HG02840 (cell line): ENCODE measurements around the gene PLA2R1.
"Not testable (repeated sequence)": the region's sequence is repeated elsewhere in the genome, so short reads cannot be mapped to it uniquely, and the experiment has no call there.

Experiments used
- ATAC-seq: cut with Tn5 transposase; IDR thresholded peaks from one replicate; pipeline ENCODE4 v1.9.1; 2021; ENCODE audit warnings: mild to moderate bottlenecking, moderate library complexity, moderate number of reproducible peaks; ENCODE audit not compliant: unreplicated experiment, low FRiP score

The PLA2R1 gene

GRCh38 chr2:160063879-160064612 lies 1.6 kb upstream of the PLA2R1 start:
- ATAC-seq = no peak

- no peak for ATAC-seq
Observed at GRCh38 chr2:160063271-160063670, 856 bp upstream of the PLA2R1 start.

GRCh38 chr2:160061944-160062291 lies 497 bp downstream of the PLA2R1 start:
- ATAC-seq = no peak

- ATAC-seq = no peak
Observed at GRCh38 chr2:160061533-160061932, 882 bp downstream of the PLA2R1 start.

- no peak for ATAC-seq
Observed at GRCh38 chr2:160060297-160060696, 2.1 kb downstream of the PLA2R1 start.

- ATAC-seq = no peak
Observed at GRCh38 chr2:160057356-160057755, 5.1 kb downstream of the PLA2R1 start.

GRCh38 chr2:160055726-160056108 lies 6.7 kb downstream of the PLA2R1 start:
- ATAC-seq = no peak

GRCh38 chr2:160054984-160055725 lies 7.3 kb downstream of the PLA2R1 start:
- ATAC-seq = no peak

- ATAC-seq = no peak
Observed at GRCh38 chr2:160053946-160054345, 8.5 kb downstream of the PLA2R1 start.

- ATAC-seq = no peak
Observed at GRCh38 chr2:160052531-160052930, 9.9 kb downstream of the PLA2R1 start.

GRCh38 chr2:160051371-160051800 lies 11.0 kb downstream of the PLA2R1 start:
- ATAC-seq = no peak

GRCh38 chr2:160050147-160050546 lies 12.3 kb downstream of the PLA2R1 start:
- no peak for ATAC-seq

GRCh38 chr2:160045703-160046210 lies 16.7 kb downstream of the PLA2R1 start:
- ATAC-seq = no peak

- ATAC-seq = no peak
Observed at GRCh38 chr2:160044728-160045127, 17.7 kb downstream of the PLA2R1 start.

GRCh38 chr2:160043265-160043664 lies 19.1 kb downstream of the PLA2R1 start:
- no peak for ATAC-seq

GRCh38 chr2:160042054-160042453 lies 20.4 kb downstream of the PLA2R1 start:
- ATAC-seq = no peak

GRCh38 chr2:160041091-160041490 lies 21.3 kb downstream of the PLA2R1 start:
- no peak for ATAC-seq

GRCh38 chr2:160039166-160039903 lies 23.1 kb downstream of the PLA2R1 start:
- ATAC-seq = no peak

- ATAC-seq = not testable (repeated sequence)
Observed at GRCh38 chr2:160038662-160039061, 23.8 kb downstream of the PLA2R1 start.

GRCh38 chr2:160036736-160037135 lies 25.7 kb downstream of the PLA2R1 start:
- no peak for ATAC-seq

GRCh38 chr2:160035125-160035524 lies 27.3 kb downstream of the PLA2R1 start:
- ATAC-seq = no peak
